Measurements from ENCODE around the gene SPIN1.

DNA sequence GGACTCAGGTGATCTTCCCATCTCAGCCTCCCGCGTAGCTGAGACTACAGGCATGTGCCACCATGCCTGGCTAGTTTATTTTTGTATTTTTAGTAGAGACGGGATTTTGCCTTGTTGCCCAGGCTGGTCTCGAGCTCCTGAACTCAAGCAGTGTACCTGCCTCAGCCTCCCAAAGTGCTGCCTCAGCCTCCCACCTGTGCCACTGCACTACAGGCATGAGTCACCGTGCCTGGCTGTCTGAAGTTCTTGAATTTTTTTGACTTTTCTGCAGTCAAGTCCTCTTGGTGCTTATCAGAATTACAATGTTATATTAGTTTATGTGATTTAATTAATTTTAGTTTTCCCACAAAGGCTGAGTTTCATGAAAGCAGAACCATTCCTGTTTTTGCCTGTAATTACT is 9.8 kb downstream of the SPIN1 start:
- TF ChIP-seq CTCF (IDR thresholded peaks at IDR 0.05) (no peak), EZH2 (IDR thresholded peaks at IDR 0.05; ENCODE audit: borderline replicate concordance, insufficient read depth, low read depth, low read length, poor library complexity, severe bottlenecking) (no peak)

All from B cell (primary cell).